OCI-LY1 (cell line): ENCODE data around the gene SHC3.

Source experiments
- H2AFZ ChIP-seq: fragments of 200-600 bp; sonication (generic), shearing (Covaris generic); 2 replicates; pipeline ENCODE4 v1.6.0; 2014; ENCODE audit warnings: antibody characterized with exemption, mild to moderate bottlenecking, low read length
- H3F3A ChIP-seq: fragments of 200-600 bp; sonication (generic), shearing (Covaris generic); 2 replicates; pipeline ENCODE4 v1.6.0; 2014; ENCODE audit warnings: mild to moderate bottlenecking, antibody characterized with exemption, low read length, moderate library complexity; ENCODE audit not compliant: insufficient read depth
- H3K27ac ChIP-seq: fragments of 200-600 bp; sonication (generic); 2 replicates; pipeline ENCODE4 v1.5.1; 2014; ENCODE audit warnings: low read length, mixed run types, mild to moderate bottlenecking, low read depth; ENCODE audit not compliant: poor library complexity, severe bottlenecking
- H3K27me3 ChIP-seq: fragments of 200-600 bp; sonication (generic); 2 replicates; pipeline ENCODE4 v1.6.0; 2014; ENCODE audit warnings: antibody characterized with exemption, mild to moderate bottlenecking, low read length, moderate library complexity; ENCODE audit not compliant: insufficient read depth
- H3K36me3 ChIP-seq: fragments of 200-600 bp; sonication (generic); 2 replicates; pipeline ENCODE4 v1.6.1; 2014; ENCODE audit warnings: mild to moderate bottlenecking, antibody characterized with exemption, low read length, moderate library complexity, mixed read lengths; ENCODE audit not compliant: insufficient read depth
- H3K4me1 ChIP-seq: fragments of 200-600 bp; sonication (generic); 2 replicates; pipeline ENCODE4 v1.5.1; 2014; ENCODE audit warnings: mild to moderate bottlenecking, low read length, moderate library complexity; ENCODE audit not compliant: insufficient read depth, severe bottlenecking
- H3K4me2 ChIP-seq: fragments of 200-600 bp; sonication (generic), shearing (Covaris generic); 2 replicates; pipeline ENCODE4 v1.6.1; 2014; ENCODE audit warnings: low read length
- H3K4me3 ChIP-seq: fragments of 200-600 bp; sonication (generic); 2 replicates; pipeline ENCODE4 v1.5.1; 2014; ENCODE audit warnings: low read length, low read depth, mild to moderate bottlenecking, mixed read lengths; ENCODE audit not compliant: poor library complexity, severe bottlenecking
- H3K79me2 ChIP-seq: fragments of 200-600 bp; shearing (Covaris generic); 2 replicates; pipeline ENCODE4 v1.6.1; 2016; ENCODE audit warnings: mixed run types, low read length, mixed read lengths; ENCODE audit not compliant: insufficient read depth
- H3K9ac ChIP-seq: fragments of 200-600 bp; sonication (generic), shearing (Covaris generic); 2 replicates; pipeline ENCODE4 v1.6.1; 2014; ENCODE audit warnings: mild to moderate bottlenecking, low read length, mixed read lengths
- H3K9me2 ChIP-seq: fragments of 200-600 bp; sonication (generic), shearing (Covaris generic); 2 replicates; pipeline ENCODE4 v1.6.1; 2014; ENCODE audit warnings: low read depth, mild to moderate bottlenecking, low read length, mixed read lengths
- H3K9me3 ChIP-seq: fragments of 200-600 bp; shearing (Covaris generic); 2 replicates; pipeline ENCODE4 v1.6.1; 2014; ENCODE audit warnings: low read length, mixed read lengths
- H4K20me1 ChIP-seq: fragments of 200-600 bp; sonication (generic), shearing (Covaris generic); 2 replicates; pipeline ENCODE4 v1.6.0; 2016; ENCODE audit warnings: mild to moderate bottlenecking, low read length; ENCODE audit not compliant: insufficient read depth
- CTCF ChIP-seq: fragments of 200-600 bp; sonication (generic), shearing (Covaris generic); IDR thresholded peaks from 2 replicates; pipeline ENCODE4 v1.5.1; 2017; ENCODE audit warnings: mild to moderate bottlenecking, antibody characterized with exemption, low read length, moderate library complexity, mixed read lengths
- EZH2 ChIP-seq: fragments of 200-600 bp; sonication (generic), shearing (Covaris generic); IDR thresholded peaks from 2 replicates; pipeline ENCODE4 v1.8.0; 2017; ENCODE audit warnings: borderline replicate concordance, mixed run types, mild to moderate bottlenecking, antibody characterized with exemption, low read length, moderate library complexity, mixed read lengths

SHC3 gene

GRCh38 chr9:89175828-89176261 is 2.8 kb downstream of the SHC3 start:
- no peak overlapping the region for H3K9ac ChIP-seq
- no peaks in the 10 kb centered on the region; the same call in 1 of the 2 replicates for H3K27me3 ChIP-seq
- no peak for TF ChIP-seq CTCF
- no peak for TF ChIP-seq EZH2
- no peaks in the 10 kb centered on the region for H3F3A ChIP-seq
- H3K4me3 ChIP-seq: no peak overlapping the region
- no peaks in the 10 kb centered on the region for H3K4me1 ChIP-seq
- H3K36me3 ChIP-seq: no peaks in the 10 kb centered on the region
- no peak overlapping the region for H3K4me2 ChIP-seq
- H3K9me3 ChIP-seq: no peaks in the 10 kb centered on the region
- H4K20me1 ChIP-seq: no peaks in the 10 kb centered on the region
- no peaks in the 10 kb centered on the region for H3K9me2 ChIP-seq
- no peak overlapping the region for H3K27ac ChIP-seq
- no peaks in the 10 kb centered on the region for H3K79me2 ChIP-seq
- H2AFZ ChIP-seq: no peak overlapping the region

GRCh38 chr9:89174291-89174690 is 4.3 kb downstream of the SHC3 start:
- H4K20me1 ChIP-seq: no peaks in the 10 kb centered on the region
- no peaks in the 10 kb centered on the region for H3K36me3 ChIP-seq
- H3K4me2 ChIP-seq: no peak overlapping the region
- TF ChIP-seq CTCF (no peak), EZH2 (no peak)
- no peak overlapping the region for H2AFZ ChIP-seq
- no peak overlapping the region for H3K4me3 ChIP-seq
- no peaks in the 10 kb centered on the region for H3K9me2 ChIP-seq
- no peaks in the 10 kb centered on the region for H3K9me3 ChIP-seq
- H3K27me3 ChIP-seq: no peaks in the 10 kb centered on the region
- H3K9ac ChIP-seq: no peak overlapping the region
- H3K4me1 ChIP-seq: no peaks in the 10 kb centered on the region
- no peak overlapping the region for H3K27ac ChIP-seq
- no peaks in the 10 kb centered on the region for H3F3A ChIP-seq
- H3K79me2 ChIP-seq: no peaks in the 10 kb centered on the region

- Histone ChIP-seq H3K79me2 (no peaks in the 10 kb centered on the region), H3K4me1 (no peaks in the 10 kb centered on the region)
Observed at GRCh38 chr9:89173072-89173471, 5.5 kb downstream of the SHC3 start.

More at GRCh38 chr9:89173072-89173471, 5.5 kb downstream of the SHC3 start:
- Histone ChIP-seq H3K27ac (no peak overlapping the region), H3K9ac (no peak overlapping the region), H4K20me1 (no peaks in the 10 kb centered on the region), H2AFZ (no peak overlapping the region), H3K27me3 (no peaks in the 10 kb centered on the region), H3K36me3 (no peaks in the 10 kb centered on the region), H3K4me2 (no peak overlapping the region), H3K9me3 (no peaks in the 10 kb centered on the region), H3K9me2 (no peaks in the 10 kb centered on the region), H3K4me3 (no peak overlapping the region), H3F3A (no peaks in the 10 kb centered on the region)
- TF ChIP-seq EZH2 (no peak), CTCF (no peak)
